Measurements from ENCODE around the gene MRPS2. TPM values are rescaled to one million over a fixed set of nuclear protein-coding genes. Genes with fewer than 3 reads are reported as not detected.
A peak's percentile ranks its signal among the peaks of the same experiment; 100 is the strongest.

Gene MRPS2
- total and polyA plus RNA-seq, 3 experiments from 2014 or later = 50.9 to 71.0 (median 66.7) TPM

DNA sequence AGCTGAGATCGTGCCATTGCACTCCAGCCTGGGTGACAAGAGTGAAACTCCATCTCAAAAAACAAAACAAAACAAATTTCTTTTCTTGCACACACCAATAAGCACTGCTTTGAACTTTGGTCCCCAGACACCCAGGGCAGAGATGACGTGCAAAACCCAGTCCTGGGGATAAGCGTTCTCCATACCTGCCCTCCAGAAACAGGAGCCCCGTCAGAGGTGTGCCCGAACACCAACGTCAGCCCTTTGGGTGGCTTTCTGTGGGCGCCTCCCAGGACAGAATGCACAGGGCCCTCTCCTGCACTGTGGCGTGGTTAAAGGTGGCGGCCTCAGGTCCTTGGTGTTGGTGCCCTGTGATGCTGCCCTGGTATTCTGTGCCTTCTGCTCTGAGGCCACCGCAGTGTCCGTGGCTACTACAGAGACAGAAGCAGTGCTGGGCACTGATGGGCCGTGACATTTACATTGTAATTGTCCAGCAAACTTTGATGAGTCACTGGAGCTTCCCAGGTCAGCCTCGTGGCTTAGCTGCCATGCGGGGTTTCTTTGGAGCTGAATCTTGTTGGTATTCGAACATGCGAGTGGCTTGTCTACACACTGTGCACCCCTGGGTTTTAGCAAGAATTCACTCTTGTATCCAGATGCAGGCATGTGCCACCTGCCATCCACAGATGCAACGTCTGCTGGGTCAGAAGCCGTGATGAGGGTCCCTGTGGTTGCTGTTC, 11.1 kb upstream of the MRPS2 start:
- ChIA-PET POLR2A (no interaction called here), CTCF (no interaction called here)
- no peaks in the 10 kb centered on the region for H3K4me1 Mint-ChIP-seq
- peaks cover 0 to 2% (median 0%) of the 10 kb centered on the region in 5 donors for H3K9me3 Mint-ChIP-seq
- H3K36me3 ChIP-seq (ENCODE audit: insufficient read depth, low read length) = no peaks in the 10 kb centered on the region
- peaks cover 4 to 19% of the 10 kb centered on the region in 2 donors for H3K27me3 Mint-ChIP-seq
- H3K27me3 ChIP-seq (ENCODE audit: insufficient read depth, low read length, poor library complexity, severe bottlenecking) = no peaks in the 10 kb centered on the region
- H3K27ac ChIP-seq (ENCODE audit: low read depth, low read length) = no peak overlapping the region
- H3K4me1 ChIP-seq (ENCODE audit: insufficient read depth, low read length) = no peaks in the 10 kb centered on the region
- H3K4me3 ChIP-seq (ENCODE audit: low read length) = no peak overlapping the region
- no peak overlapping the region for H3K27ac Mint-ChIP-seq
- H3K9me3 ChIP-seq (ENCODE audit: low read length) = no peaks in the 10 kb centered on the region
- H3K36me3 Mint-ChIP-seq = no peaks in the 10 kb centered on the region
- peak in 1 of 5 donors; percentile 33 for DNase-seq
- no peak overlapping the region for H3K4me3 Mint-ChIP-seq

- Mint-ChIP-seq H3K27ac (no peak overlapping the region), H3K4me3 (no peak overlapping the region), H3K4me1 (no peaks in the 10 kb centered on the region), H3K36me3 (no peaks in the 10 kb centered on the region), H3K9me3 (peaks cover 0 to under 1% (median 0%) of the 10 kb centered on the region in 5 donors), H3K27me3 (peaks cover 1 to 24% of the 10 kb centered on the region in 2 donors)
- H3K4me1 ChIP-seq (ENCODE audit: insufficient read depth, low read length) = no peaks in the 10 kb centered on the region
- H3K36me3 ChIP-seq (ENCODE audit: insufficient read depth, low read length) = no peaks in the 10 kb centered on the region
- POLR2A ChIA-PET = no interaction called here
- no peaks in the 10 kb centered on the region for H3K27me3 ChIP-seq (ENCODE audit: insufficient read depth, low read length, poor library complexity, severe bottlenecking)
- CTCF ChIA-PET = interaction anchor here (0.7 kb wide), 1 partner anchor 14 kb away, joined by 4 read pairs; no protein-coding TSS in a partner anchor
- no peak overlapping the region for H3K27ac ChIP-seq (ENCODE audit: low read depth, low read length)
- DNase-seq = peak in 1 of 5 donors; percentile 27
- no peak overlapping the region for H3K4me3 ChIP-seq (ENCODE audit: low read length)
- H3K9me3 ChIP-seq (ENCODE audit: low read length) = no peaks in the 10 kb centered on the region
These were observed 10.2 kb upstream of the MRPS2 start for GRCh38 chr9:135490166-135490870.

DNA sequence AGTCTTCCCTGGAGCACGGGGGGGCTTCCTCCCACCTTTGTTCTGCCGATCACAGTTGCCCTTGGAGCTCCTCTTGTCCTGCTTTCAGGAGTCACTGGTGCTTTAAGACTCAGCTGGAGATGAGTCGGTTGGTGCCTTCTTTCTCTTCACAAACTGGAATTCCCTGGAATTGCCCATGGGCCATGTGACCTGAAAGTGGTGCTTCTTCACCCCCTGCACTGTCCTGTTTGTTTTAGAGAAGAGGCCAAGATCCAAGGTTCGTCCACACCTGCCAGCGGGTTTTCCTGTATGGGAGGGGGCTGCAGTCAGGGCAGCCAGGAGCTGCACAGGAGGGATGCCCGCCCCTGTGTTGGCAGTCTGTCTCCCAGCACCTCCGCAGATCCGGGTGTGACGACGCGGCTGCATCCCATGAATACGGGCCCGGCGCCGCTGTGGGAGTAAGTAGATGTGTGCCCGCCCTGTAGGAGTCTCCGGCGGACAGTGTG, 9.5 kb upstream of the MRPS2 start:
- ChIA-PET POLR2A (no interaction called here), CTCF (interaction anchor here (0.7 kb wide), 1 partner anchor 13 kb away, joined by 4 read pairs; no protein-coding TSS in a partner anchor)
- Histone ChIP-seq H3K27ac (ENCODE audit: low read depth, low read length) (no peak overlapping the region), H3K4me3 (ENCODE audit: low read length) (no peak overlapping the region), H3K9me3 (ENCODE audit: low read length) (no peaks in the 10 kb centered on the region), H3K4me1 (ENCODE audit: insufficient read depth, low read length) (no peaks in the 10 kb centered on the region), H3K27me3 (ENCODE audit: insufficient read depth, low read length, poor library complexity, severe bottlenecking) (no peaks in the 10 kb centered on the region), H3K36me3 (ENCODE audit: insufficient read depth, low read length) (no peaks in the 10 kb centered on the region)
- peak in 1 of 5 donors; percentile 35 for DNase-seq
- Mint-ChIP-seq H3K27ac (no peak overlapping the region), H3K27me3 (peaks cover 0 to 23% of the 10 kb centered on the region in 2 donors), H3K4me1 (no peaks in the 10 kb centered on the region), H3K9me3 (no peaks in the 10 kb centered on the region), H3K36me3 (no peaks in the 10 kb centered on the region), H3K4me3 (no peak overlapping the region)

DNA sequence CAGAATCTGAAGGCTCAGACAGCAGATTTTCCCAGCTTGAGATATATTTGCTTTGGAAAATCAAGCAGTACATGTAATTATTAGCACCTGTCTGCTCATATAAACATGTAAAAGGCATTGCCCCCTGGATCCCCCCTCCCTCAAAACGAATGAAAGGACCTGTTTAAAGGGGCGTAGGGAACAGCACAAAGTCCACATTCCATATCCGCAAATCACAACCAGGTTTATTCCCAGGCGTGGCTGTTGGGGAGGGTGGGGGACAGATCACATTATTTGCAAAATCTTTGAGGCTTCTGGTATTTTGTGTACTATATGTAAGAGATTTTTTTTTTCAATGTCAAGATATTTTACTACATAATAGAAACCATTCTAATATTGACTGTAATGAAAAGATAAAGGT, 8.7 kb upstream of the MRPS2 start:
- H3K4me1 ChIP-seq (ENCODE audit: insufficient read depth, low read length) = no peaks in the 10 kb centered on the region
- H3K4me3 ChIP-seq (ENCODE audit: low read length) = no peak overlapping the region
- ChIA-PET POLR2A (no interaction called here), CTCF (interaction anchor here (2.3 kb wide), 1 partner anchor 13 kb away, joined by 7 read pairs; no protein-coding TSS in a partner anchor)
- peaks cover 0 to 23% of the 10 kb centered on the region in 2 donors for H3K27me3 Mint-ChIP-seq
- H3K9me3 ChIP-seq (ENCODE audit: low read length) = no peaks in the 10 kb centered on the region
- no peak overlapping the region for H3K4me3 Mint-ChIP-seq
- H3K36me3 Mint-ChIP-seq = no peaks in the 10 kb centered on the region
- H3K36me3 ChIP-seq (ENCODE audit: insufficient read depth, low read length) = no peaks in the 10 kb centered on the region
- no peak overlapping the region for H3K27ac ChIP-seq (ENCODE audit: low read depth, low read length)
- H3K4me1 Mint-ChIP-seq = no peaks in the 10 kb centered on the region
- H3K27me3 ChIP-seq (ENCODE audit: insufficient read depth, low read length, poor library complexity, severe bottlenecking) = no peaks in the 10 kb centered on the region
- no peaks in the 10 kb centered on the region for H3K9me3 Mint-ChIP-seq
- H3K27ac Mint-ChIP-seq = no peak overlapping the region
- DNase-seq = no peak

DNA sequence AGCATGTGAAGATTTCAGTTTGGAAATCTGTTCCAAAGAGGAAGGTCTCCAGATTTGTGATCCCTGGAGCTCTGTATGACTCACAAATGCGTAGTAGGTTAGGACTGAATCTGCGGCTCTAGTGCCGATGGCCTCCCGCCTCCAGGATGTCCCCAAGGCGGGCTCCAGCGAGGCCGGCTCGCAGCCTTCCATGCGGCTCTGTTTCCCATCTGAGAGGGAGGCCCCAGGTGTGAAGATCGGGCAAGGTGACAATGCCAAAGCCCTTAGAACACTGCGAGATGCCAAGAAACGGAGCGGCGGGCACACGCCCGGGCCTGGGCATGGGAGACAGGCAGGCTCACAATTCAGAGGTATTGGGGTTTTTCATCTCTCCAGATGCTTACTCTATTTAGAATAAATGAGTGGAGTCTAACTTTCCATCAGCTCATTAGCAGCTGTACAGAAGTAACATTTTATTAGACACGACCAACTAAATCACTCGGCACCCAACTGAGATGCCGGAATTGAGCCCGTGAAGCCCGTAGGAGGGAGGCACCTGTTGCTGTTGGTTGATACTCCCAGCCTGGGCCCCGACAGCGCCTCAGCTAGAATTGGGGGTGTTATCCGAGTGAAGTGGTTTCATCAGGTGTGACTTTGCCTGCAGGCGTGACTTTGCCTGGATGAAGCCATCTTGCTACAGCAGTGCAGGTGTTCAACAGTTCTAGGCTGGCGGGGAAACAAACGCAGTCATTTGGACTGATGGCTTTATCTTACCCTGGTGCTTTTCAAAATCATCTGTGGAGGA, 7.4 kb upstream of the MRPS2 start:
- H3K4me1 Mint-ChIP-seq = no peaks in the 10 kb centered on the region
- Histone ChIP-seq H3K36me3 (ENCODE audit: insufficient read depth, low read length) (no peaks in the 10 kb centered on the region), H3K27ac (ENCODE audit: low read depth, low read length) (no peak overlapping the region), H3K4me1 (ENCODE audit: insufficient read depth, low read length) (no peaks in the 10 kb centered on the region), H3K9me3 (ENCODE audit: low read length) (no peaks in the 10 kb centered on the region), H3K27me3 (ENCODE audit: insufficient read depth, low read length, poor library complexity, severe bottlenecking) (no peaks in the 10 kb centered on the region), H3K4me3 (ENCODE audit: low read length) (no peak overlapping the region)
- ChIA-PET CTCF (interaction anchor here (2.3 kb wide), 1 partner anchor 12 kb away, joined by 7 read pairs; no protein-coding TSS in a partner anchor), POLR2A (no interaction called here)
- no peak overlapping the region for H3K27ac Mint-ChIP-seq
- H3K9me3 Mint-ChIP-seq = no peaks in the 10 kb centered on the region
- H3K27me3 Mint-ChIP-seq = peaks cover 3 to 26% of the 10 kb centered on the region in 2 donors
- no peaks in the 10 kb centered on the region for H3K36me3 Mint-ChIP-seq
- DNase-seq = peak in 1 of 5 donors; percentile 26
- H3K4me3 Mint-ChIP-seq = no peak overlapping the region

DNA sequence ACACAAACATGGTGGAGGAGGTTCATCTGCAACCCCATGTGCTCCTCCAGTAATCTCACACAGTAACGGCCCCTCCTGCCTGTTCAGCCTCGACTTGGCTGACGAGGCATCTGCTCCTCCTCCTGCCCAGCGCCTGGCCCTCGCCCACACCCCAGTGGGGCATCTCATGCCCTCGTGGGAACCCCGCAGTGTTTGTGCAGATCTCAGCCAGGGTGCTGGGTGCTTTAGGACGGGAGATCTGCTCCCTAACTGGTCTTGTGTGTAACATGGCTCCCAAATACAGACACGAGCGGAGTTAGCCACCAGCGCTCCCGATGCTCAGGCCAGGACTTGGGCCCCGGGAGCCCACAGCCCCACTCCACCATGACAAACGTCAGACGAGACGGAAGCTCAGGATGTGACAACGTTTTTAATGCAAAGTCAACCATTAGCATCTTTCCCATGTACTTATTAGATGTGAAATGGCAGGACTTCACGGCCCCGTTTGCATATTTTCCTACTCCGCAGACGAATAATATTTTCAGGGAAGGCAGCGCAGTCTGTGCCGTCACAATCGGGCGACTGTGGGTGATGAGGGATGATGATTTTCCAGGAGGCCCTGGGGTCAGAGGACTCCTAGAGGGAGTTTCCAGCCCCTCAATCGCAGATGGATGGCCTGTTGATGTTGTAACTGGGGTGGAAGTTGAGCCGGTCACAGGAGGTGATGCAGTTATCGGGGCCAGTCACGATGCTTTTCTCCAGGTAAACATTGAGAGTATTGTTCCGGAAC, 5.5 kb upstream of the MRPS2 start:
- Histone ChIP-seq H3K9me3 (ENCODE audit: low read length) (no peaks in the 10 kb centered on the region), H3K27ac (ENCODE audit: low read depth, low read length) (no peak overlapping the region), H3K36me3 (ENCODE audit: insufficient read depth, low read length) (no peaks in the 10 kb centered on the region), H3K4me1 (ENCODE audit: insufficient read depth, low read length) (peaks cover 6% of the 10 kb centered on the region), H3K27me3 (ENCODE audit: insufficient read depth, low read length, poor library complexity, severe bottlenecking) (no peaks in the 10 kb centered on the region), H3K4me3 (ENCODE audit: low read length) (no peak overlapping the region)
- peaks cover 3 to 27% of the 10 kb centered on the region in 2 donors for H3K27me3 Mint-ChIP-seq
- H3K27ac Mint-ChIP-seq = peak overlapping the region in 1 of 8 donors; percentile 54
- ChIA-PET POLR2A (no interaction called here), CTCF (no interaction called here)
- H3K36me3 Mint-ChIP-seq = no peaks in the 10 kb centered on the region
- peak in 1 of 5 donors; percentile 14 for DNase-seq
- peaks cover 0 to 8% (median 0%) of the 10 kb centered on the region in 3 donors for H3K4me1 Mint-ChIP-seq
- H3K9me3 Mint-ChIP-seq = no peaks in the 10 kb centered on the region
- H3K4me3 Mint-ChIP-seq = peak overlapping the region in 1 of 7 donors; percentile 32

DNA sequence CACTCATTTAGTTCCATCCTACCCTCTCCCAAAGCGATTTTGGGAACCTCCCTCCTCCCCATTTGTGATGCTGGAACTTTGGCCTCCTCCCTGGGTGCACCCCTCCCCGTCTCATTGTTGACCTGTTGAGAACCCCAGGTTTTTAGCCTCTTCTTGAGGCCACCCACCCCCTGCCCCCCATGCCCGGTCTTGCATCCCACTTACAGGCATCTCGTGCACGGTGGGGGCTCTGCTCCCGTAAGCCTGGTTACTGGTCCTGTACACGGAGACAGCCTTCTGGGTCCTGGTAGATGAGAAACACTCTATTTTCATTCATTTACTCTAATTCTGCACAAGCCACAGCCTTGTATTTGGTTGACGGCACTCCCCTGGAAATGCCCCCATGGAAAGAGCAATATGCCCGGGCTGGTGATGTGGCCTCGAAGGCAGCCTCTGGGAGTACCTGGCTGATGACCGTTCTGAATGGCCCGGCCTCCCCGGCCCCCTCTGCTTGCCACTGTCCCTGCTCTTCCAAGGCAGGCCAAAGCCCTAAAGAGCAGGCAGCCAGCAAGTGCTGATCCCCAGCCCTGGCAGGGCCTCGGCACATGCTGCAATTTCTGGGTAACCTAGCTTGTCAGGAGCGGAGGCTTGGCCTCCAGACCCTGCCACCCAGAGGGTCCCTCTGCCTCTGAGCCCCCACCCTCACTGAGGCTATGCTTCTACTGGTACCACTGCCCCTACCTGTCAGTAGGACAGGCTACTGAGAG, 1.9 kb upstream of the MRPS2 start:
- H3K4me3 ChIP-seq (ENCODE audit: low read length) = no peak overlapping the region
- peak overlapping the region in 2 of 8 donors; percentile 34 to 89 for H3K27ac Mint-ChIP-seq
- POLR2A ChIA-PET = no interaction called here
- no peaks in the 10 kb centered on the region for H3K27me3 ChIP-seq (ENCODE audit: insufficient read depth, low read length, poor library complexity, severe bottlenecking)
- peaks cover 3 to 12% of the 10 kb centered on the region in 2 donors for H3K27me3 Mint-ChIP-seq
- CTCF ChIA-PET = no interaction called here
- H3K36me3 ChIP-seq (ENCODE audit: insufficient read depth, low read length) = peaks cover 11% of the 10 kb centered on the region
- H3K36me3 Mint-ChIP-seq = peaks cover 0 to 19% (median 1%) of the 10 kb centered on the region in 3 donors
- H3K4me1 Mint-ChIP-seq = peaks cover 12 to 29% (median 17%) of the 10 kb centered on the region in 3 donors
- peaks cover 23% of the 10 kb centered on the region for H3K4me1 ChIP-seq (ENCODE audit: insufficient read depth, low read length)
- no peaks in the 10 kb centered on the region for H3K9me3 Mint-ChIP-seq
- H3K9me3 ChIP-seq (ENCODE audit: low read length) = no peaks in the 10 kb centered on the region
- peak in 1 of 5 donors; percentile 32 for DNase-seq
- no peak overlapping the region for H3K27ac ChIP-seq (ENCODE audit: low read depth, low read length)
- peak overlapping the region in 5 of 7 donors; percentile 79 to 94 (median 89) for H3K4me3 Mint-ChIP-seq
